Left ventricle myocardium inferior (tissue), 1 donor: Measurements from ENCODE around the gene MPZL3. TPM values are rescaled to one million over a fixed set of nuclear protein-coding genes. Genes with fewer than 3 reads are reported as not detected.
A peak's percentile ranks its signal among the peaks of the same experiment; 100 is the strongest.

ENCODE experiments used
- DNase-seq: peaks from one replicate; pipeline ENCODE4 v3.0.0-alpha.2; 2020
- H3K27ac ChIP-seq: fragments of 200-600 bp; replicated peaks from 2 replicates; pipeline ENCODE4 v1.8.0; 2021
- H3K27me3 ChIP-seq: fragments of 200-600 bp; 2 replicates; pipeline ENCODE4 v1.8.0; 2021; ENCODE audit warnings: low read depth
- H3K36me3 ChIP-seq: fragments of 200-600 bp; 2 replicates; pipeline ENCODE4 v1.8.0; 2021
- H3K4me1 ChIP-seq: fragments of 200-600 bp; 2 replicates; pipeline ENCODE4 v1.8.0; 2021
- H3K4me3 ChIP-seq: fragments of 200-600 bp; 2 replicates; pipeline ENCODE4 v1.8.0; 2021; ENCODE audit warnings: mild to moderate bottlenecking, moderate library complexity
- H3K9me3 ChIP-seq: fragments of 200-600 bp; replicated peaks from 2 replicates; pipeline ENCODE4 v1.8.0; 2021
- intact Hi-C: fragments of 100-400 bp; cut with micrococcal nuclease; formaldehyde crosslinking; loops from one replicate; pipeline ENCODE4 v1.11.0; 2022
- total RNA-seq: library from RNA; stranded (reverse); fragmentation: NEBNext Ultra II Directional; extraction: Animal tissue kit (Norgen Biotek cat#: 25700); gene quantifications from one replicate; pipeline ENCODE4 v1.2.1, GENCODE V29; 2021
- TF ChIP-seq, protein P1 (sequence below): fragments of 200-600 bp; IDR thresholded peaks from 2 replicates; pipeline ENCODE4 v1.8.0; 2021; ENCODE audit warnings: antibody characterized with exemption, mild to moderate bottlenecking, borderline replicate concordance
- donor health status: DM: no; HTN: yes; CAD: no; lungs with severe emphysema.

Gene MPZL3
- total RNA-seq, 1 donor from 2014 or later = 2.7 TPM

DNA sequence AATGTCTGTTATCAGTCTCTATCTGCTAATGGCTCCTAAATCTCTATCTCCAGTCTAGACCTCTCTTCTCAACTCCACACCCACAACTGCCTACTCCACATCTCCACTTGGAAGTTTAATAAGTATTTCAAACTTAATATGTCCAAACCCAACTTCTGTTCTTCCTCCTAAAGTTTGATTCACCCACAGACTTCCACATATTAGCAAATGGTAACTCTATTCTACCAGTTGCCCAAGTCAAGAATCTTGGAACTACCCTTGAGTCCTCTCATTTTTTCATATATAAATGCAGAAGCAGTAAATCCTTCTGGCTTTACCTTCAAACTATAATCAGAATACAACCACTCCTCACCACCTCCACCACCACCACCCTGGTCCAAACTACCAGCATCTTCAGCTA is 20.7 kb downstream of the MPZL3 start:
- no peaks in the 10 kb centered on the region for H3K9me3 ChIP-seq
- H3K27ac ChIP-seq = no peak overlapping the region
- TF ChIP-seq, protein P1, sequence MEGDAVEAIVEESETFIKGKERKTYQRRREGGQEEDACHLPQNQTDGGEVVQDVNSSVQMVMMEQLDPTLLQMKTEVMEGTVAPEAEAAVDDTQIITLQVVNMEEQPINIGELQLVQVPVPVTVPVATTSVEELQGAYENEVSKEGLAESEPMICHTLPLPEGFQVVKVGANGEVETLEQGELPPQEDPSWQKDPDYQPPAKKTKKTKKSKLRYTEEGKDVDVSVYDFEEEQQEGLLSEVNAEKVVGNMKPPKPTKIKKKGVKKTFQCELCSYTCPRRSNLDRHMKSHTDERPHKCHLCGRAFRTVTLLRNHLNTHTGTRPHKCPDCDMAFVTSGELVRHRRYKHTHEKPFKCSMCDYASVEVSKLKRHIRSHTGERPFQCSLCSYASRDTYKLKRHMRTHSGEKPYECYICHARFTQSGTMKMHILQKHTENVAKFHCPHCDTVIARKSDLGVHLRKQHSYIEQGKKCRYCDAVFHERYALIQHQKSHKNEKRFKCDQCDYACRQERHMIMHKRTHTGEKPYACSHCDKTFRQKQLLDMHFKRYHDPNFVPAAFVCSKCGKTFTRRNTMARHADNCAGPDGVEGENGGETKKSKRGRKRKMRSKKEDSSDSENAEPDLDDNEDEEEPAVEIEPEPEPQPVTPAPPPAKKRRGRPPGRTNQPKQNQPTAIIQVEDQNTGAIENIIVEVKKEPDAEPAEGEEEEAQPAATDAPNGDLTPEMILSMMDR = no peak
- H3K36me3 ChIP-seq = no peaks in the 10 kb centered on the region
- no peaks in the 10 kb centered on the region for H3K27me3 ChIP-seq
- H3K4me1 ChIP-seq = peaks cover 15% of the 10 kb centered on the region
- no peak for DNase-seq
- no peak overlapping the region for H3K4me3 ChIP-seq
- intact Hi-C loops = no loop called here

DNA sequence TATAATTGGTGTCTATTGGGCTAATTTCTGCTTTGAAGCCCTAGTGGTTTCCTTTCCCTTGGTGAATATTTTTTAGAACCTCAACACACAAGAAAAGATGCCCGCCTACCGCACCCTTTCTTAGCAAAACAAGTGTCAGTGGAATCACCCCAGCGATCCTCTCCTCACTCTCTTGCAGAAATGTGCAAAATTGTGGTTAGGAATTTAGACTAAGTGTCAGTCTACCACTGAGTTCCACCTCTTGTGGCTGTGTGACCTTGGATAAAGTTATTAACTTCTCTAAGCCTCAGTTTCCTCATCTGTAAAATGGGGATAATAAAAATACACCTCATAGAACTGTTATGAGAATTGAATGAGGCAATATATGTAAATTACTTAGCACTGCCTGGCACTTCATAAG is 22.1 kb downstream of the MPZL3 start:
- no peak for DNase-seq
- intact Hi-C loops = no loop called here
- Histone ChIP-seq H3K4me3 (no peak overlapping the region), H3K36me3 (no peaks in the 10 kb centered on the region), H3K4me1 (peaks cover 2% of the 10 kb centered on the region), H3K27ac (peak overlapping the region; percentile 17), H3K27me3 (no peaks in the 10 kb centered on the region), H3K9me3 (no peaks in the 10 kb centered on the region)
- TF ChIP-seq, protein P1 = no peak

DNA sequence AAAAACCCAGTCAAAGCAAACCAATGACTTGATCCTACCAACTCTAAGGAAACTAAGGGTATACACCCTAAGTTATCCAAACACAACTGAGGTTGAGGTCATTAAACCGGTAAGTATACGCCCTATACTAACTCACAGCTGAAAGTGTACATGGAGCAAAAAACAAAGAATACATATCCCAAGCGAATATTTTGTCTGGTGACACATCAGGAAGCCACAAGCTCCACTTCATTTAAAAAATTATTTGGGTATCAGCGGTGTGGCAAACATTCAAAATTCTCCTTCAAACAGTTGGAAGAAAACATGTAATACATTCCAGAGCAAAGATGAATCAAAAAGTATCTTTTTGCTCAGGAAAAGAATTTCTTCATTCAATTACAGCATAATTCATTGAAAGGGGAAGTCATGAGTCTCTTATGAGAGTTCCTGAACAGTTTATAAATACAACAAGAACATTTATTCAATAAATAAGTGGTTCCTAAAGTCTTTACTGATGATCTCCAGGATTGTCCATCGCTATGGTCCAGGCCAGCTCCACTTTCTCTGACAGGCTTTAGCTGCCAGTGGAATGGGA is 22.8 kb downstream of the MPZL3 start:
- peak overlapping the region; percentile 34 for H3K27ac ChIP-seq
- H3K4me1 ChIP-seq = no peaks in the 10 kb centered on the region
- no peaks in the 10 kb centered on the region for H3K36me3 ChIP-seq
- no peak overlapping the region for H3K4me3 ChIP-seq
- H3K27me3 ChIP-seq = no peaks in the 10 kb centered on the region
- DNase-seq = no peak
- TF ChIP-seq, protein P1 = no peak
- intact Hi-C loops = no loop called here
- H3K9me3 ChIP-seq = no peaks in the 10 kb centered on the region

GRCh38 chr11:118227865-118228785 is 24.0 kb downstream of the MPZL3 start:
- H3K4me3 ChIP-seq = no peak overlapping the region
- H3K27me3 ChIP-seq = peaks cover under 1% of the 10 kb centered on the region
- no peaks in the 10 kb centered on the region for H3K9me3 ChIP-seq
- no peaks in the 10 kb centered on the region for H3K4me1 ChIP-seq
- H3K27ac ChIP-seq = no peak overlapping the region
- DNase-seq = no peak
- H3K36me3 ChIP-seq = no peaks in the 10 kb centered on the region
- intact Hi-C loops = no loop called here
- TF ChIP-seq, protein P1 = no peak

DNA sequence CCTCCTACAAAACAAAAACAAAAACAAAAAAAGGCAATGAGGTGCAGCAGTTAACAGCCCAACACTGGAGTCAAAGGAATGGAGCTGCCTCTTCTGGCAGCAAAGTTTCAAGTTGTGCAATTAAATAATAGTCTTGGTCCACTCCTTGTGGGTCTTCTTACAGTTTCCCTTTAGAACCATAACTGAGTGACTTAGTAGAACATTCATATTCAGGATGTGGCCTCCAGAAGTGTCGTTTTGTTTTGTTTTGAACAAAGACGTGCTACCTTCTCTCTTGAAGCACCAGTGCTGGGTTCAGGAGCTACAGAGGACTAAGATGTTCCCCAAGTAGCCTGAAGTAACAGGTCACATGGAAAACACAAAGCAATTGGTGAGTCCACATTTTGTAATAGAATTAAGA is 25.4 kb downstream of the MPZL3 start:
- H3K36me3 ChIP-seq = no peaks in the 10 kb centered on the region
- no peaks in the 10 kb centered on the region for H3K9me3 ChIP-seq
- TF ChIP-seq, protein P1 = no peak
- no peak overlapping the region for H3K27ac ChIP-seq
- no peaks in the 10 kb centered on the region for H3K4me1 ChIP-seq
- H3K4me3 ChIP-seq = no peak overlapping the region
- intact Hi-C loops = no loop called here
- no peak for DNase-seq
- H3K27me3 ChIP-seq = peaks cover 11% of the 10 kb centered on the region
